Bronchial epithelial cell (primary cell): ENCODE measurements around the gene HIVEP3. TPM values are rescaled to one million over a fixed set of nuclear protein-coding genes. Genes with fewer than 3 reads are reported as not detected.

Experiments
- DNase-seq: peaks from one replicate; pipeline ENCODE4 v3.0.0-alpha.2; 2010; ENCODE audit warnings: low read depth
- FAIRE-seq: peaks from 2 replicates; lab custom pipeline; 2011; peaks lifted over from hg19 to GRCh38; lab: Jason Lieb, UNC
- H3K27me3 ChIP-seq: 2 replicates; pipeline ENCODE4 v1.5.1; 2011; ENCODE audit warnings: low read length; ENCODE audit not compliant: control insufficient read depth, insufficient read depth
- H3K36me3 ChIP-seq: 2 replicates; pipeline ENCODE4 v1.5.1; 2011; ENCODE audit warnings: low read length; ENCODE audit not compliant: control insufficient read depth, insufficient read depth
- H3K4me3 ChIP-seq: 2 replicates; pipeline ENCODE4 v1.5.1; 2011; ENCODE audit warnings: mild to moderate bottlenecking, low read depth, low read length, control low read depth
- total RNA-seq: library from RNA; depleted of rRNA; stranded (reverse); fragments of >200 nt; gene quantifications from 2 replicates; pipeline ENCODE4 v1.2.1, GENCODE V29; 2014
- TF ChIP-seq, protein P1 (sequence below): IDR thresholded peaks from 2 replicates; pipeline ENCODE4 v1.5.1; 2011; ENCODE audit warnings: mild to moderate bottlenecking, moderate library complexity, low read length, control low read depth, inconsistent platforms; ENCODE audit not compliant: insufficient read depth, severe bottlenecking

Gene HIVEP3
- total RNA-seq, 1 donor from 2014 or later: under 0.01 TPM

DNA sequence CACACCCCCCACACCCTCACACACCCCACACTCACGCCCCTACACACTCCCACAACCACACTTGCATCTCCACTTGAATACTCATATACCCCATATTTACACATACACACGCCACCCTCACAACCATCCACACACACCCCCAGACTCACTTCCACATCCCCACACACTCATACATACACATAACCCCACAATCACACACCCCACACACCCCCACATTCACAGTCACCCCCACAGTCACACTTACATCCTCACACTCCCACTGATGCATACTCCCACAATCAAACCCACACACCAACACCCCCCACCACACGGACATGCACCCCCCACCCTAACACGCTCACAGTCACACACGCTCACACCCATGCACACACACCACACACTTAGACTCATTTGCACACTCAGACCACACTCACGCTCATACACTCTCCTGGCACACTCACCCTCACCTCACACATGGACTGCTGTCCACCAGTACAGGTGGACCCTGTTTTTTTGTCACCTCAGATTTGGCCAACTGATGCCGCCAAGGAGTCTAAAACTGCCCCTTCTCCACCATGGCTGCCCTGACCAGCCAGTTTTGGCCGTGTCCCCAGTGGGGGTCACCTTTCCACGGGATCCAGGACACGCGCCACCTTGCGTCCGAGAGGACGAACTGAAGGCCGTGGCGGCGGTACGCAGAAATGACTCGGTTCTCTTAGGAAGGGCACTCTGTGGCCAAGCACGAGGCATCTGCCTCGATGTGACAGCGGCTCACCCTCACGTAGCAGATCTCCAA lies 388.9 kb downstream of the HIVEP3 start:
- FAIRE-seq (no peak), DNase-seq (no peak)
- Histone ChIP-seq H3K4me3 (no peak overlapping the region), H3K36me3 (no peaks in the 10 kb centered on the region), H3K27me3 (peaks cover 2% of the 10 kb centered on the region)
- TF ChIP-seq, protein P1, sequence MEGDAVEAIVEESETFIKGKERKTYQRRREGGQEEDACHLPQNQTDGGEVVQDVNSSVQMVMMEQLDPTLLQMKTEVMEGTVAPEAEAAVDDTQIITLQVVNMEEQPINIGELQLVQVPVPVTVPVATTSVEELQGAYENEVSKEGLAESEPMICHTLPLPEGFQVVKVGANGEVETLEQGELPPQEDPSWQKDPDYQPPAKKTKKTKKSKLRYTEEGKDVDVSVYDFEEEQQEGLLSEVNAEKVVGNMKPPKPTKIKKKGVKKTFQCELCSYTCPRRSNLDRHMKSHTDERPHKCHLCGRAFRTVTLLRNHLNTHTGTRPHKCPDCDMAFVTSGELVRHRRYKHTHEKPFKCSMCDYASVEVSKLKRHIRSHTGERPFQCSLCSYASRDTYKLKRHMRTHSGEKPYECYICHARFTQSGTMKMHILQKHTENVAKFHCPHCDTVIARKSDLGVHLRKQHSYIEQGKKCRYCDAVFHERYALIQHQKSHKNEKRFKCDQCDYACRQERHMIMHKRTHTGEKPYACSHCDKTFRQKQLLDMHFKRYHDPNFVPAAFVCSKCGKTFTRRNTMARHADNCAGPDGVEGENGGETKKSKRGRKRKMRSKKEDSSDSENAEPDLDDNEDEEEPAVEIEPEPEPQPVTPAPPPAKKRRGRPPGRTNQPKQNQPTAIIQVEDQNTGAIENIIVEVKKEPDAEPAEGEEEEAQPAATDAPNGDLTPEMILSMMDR: no peak

DNA sequence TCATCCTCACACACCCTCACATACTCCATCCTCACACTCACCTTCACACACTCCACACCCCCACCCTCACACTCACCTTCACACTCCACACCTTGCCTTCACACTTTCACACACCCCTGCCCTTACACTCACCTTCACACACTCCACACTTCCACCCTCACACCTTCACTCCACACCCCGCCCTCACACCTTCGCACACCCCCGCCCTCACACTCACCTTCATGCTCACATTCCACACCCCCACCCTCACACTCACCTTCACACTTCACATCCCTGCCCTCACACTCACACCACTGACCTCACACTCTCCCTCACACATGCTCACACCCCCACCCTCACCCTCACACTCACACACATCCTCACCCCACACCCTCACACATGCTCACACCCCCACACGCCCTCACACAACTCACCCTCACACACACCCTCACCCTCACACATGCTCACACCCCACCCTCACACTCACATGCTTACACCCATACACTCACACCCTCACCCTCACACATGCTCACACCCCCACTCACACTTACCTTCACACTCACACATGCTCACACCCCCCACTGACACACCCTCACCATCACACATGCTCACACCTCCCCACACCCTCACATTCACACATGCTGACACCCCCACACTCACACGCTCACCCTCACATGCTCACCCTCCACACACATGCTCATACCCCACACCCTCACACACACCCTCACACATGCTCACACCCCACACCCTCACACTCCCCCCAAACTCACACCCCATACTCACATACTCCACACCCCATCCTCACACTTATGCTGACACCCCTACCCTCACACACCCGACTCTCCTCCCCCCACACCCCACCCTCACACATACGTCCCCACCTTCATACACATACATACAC lies 389.8 kb downstream of the HIVEP3 start:
- peaks cover 2% of the 10 kb centered on the region for H3K27me3 ChIP-seq
- no peak for FAIRE-seq
- no peak overlapping the region for H3K4me3 ChIP-seq
- TF ChIP-seq, protein P1: no peak
- DNase-seq: no peak
- no peaks in the 10 kb centered on the region for H3K36me3 ChIP-seq

DNA sequence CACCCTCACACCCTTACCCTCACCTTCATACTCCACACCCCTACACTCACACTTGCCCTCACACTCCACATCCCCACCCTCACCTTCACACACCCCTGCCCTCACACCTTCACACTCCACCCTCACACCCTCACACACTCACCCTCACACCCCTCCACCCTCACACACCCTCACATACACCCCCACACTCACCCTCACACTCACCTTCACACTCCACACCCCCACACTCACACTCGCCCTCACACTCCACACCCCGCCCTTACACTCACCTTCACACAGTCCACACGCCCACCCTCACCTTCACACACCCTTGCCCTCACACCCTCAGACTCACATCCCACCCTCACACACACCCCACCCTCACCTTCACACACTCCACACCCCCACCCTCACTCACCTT lies 390.6 kb downstream of the HIVEP3 start:
- H3K27me3 ChIP-seq: peaks cover 2% of the 10 kb centered on the region
- FAIRE-seq: no peak
- DNase-seq: no peak
- TF ChIP-seq, protein P1: no peak
- no peaks in the 10 kb centered on the region for H3K36me3 ChIP-seq
- H3K4me3 ChIP-seq: no peak overlapping the region

DNA sequence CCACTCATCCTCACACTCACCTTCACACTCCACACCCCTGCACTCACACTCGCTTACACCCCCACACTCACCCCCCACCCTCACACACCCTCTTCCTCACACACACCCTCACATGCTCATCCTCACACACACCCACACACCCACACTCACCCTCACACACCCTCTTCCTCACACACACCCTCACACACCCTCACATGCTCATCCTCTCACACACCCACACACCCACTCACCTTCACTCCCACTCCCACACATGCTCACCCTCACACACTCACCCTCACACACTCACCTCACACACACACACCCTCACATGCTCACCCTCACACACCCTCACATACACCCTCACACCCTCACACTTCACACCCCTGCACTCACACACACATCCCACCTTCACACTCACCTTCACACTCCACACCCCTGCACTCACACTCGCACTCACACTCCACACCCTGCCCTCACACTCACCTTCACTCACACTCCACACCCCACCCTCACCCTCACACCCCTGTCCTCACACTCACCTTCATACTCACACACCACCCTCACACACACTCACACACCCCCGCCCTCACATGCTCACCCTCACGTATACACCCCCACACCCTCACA lies 391.7 kb downstream of the HIVEP3 start:
- no peak overlapping the region for H3K4me3 ChIP-seq
- TF ChIP-seq, protein P1: no peak
- FAIRE-seq: no peak
- no peak for DNase-seq
- H3K36me3 ChIP-seq: no peaks in the 10 kb centered on the region
- peaks cover 2% of the 10 kb centered on the region for H3K27me3 ChIP-seq

DNA sequence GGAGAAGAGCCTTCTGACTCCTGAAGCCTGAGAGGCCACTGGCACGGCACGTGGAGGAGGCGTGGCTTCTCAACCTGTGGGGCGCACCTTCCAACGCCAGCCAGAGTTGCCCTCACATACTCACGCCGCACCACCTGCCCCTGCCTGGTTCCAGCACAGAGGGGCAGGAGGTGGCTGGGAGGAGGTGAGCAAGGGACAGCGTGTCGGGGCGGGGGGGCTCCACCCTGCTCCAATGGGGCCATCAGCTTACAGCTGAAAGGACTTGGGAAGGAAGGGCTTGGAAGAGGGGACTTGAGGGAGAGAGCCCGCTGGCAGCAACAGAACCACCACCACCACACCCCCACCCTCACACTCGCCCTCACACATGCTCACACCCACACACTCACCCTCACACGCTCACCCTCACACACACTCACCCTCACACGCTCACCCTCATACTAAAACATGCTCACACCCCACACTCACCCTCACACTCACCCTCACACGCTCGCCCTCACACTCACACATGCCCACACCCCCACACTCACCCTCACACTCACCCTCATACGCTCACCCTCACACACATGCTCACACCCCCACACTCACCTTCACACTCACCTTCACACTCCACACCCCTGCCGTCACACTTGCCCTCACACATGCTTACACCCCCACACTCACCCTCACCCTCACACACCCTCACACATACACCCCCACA lies 392.7 kb downstream of the HIVEP3 start:
- TF ChIP-seq, protein P1: no peak
- Histone ChIP-seq H3K27me3 (peaks cover 2% of the 10 kb centered on the region), H3K36me3 (no peaks in the 10 kb centered on the region), H3K4me3 (no peak overlapping the region)
- FAIRE-seq (no peak), DNase-seq (no peak)
